ENCODE measurements around the gene DNMT3A.

DNMT3A gene

DNA sequence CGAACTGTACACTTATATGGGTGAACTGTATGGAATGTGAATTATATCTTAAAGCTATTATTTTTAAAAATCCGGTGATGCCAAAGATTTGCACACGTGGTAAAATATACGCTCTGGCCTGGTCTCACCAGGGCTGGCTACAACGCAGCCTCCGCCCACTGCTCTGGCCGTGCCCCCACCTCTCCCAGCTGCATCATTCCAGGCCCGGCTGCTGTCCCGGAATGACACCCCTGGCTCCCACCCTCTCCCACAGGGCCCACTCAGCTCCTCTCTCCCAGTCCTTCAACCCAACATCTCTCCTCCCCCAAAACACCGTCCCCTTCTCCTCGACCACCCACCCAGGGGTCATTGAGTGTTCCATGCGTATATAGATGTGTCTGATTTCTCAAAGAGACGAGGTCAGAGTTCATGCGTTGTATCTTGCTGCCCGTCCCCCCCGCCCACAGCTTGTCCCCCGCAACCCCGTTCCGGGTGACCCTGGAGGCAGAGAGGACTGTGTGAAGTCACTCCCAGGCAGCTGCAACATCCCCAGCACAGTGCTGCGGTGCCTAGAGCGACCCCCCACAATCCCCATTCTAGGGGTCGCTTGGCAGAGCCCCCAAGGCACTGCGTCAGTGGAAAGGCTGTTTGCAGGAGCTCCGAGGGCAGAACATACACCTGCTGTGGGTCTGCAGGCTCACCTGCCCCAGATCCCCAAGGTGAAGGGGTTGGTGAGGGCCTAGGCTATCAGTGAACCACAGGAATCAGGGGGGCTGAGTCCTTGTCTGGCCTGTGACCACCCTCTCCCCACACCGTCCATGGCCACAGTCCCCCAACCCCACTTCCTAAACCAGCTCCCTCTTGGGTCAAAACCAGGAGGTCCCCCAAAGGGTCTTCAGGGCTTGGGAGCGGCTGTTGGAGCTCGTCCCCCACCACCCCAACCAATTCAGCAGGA, 13.3 kb downstream of the DNMT3A start:
- H3K4me3 ChIP-seq (ENCODE audit: low read depth, low read length) = no peak overlapping the region

DNA sequence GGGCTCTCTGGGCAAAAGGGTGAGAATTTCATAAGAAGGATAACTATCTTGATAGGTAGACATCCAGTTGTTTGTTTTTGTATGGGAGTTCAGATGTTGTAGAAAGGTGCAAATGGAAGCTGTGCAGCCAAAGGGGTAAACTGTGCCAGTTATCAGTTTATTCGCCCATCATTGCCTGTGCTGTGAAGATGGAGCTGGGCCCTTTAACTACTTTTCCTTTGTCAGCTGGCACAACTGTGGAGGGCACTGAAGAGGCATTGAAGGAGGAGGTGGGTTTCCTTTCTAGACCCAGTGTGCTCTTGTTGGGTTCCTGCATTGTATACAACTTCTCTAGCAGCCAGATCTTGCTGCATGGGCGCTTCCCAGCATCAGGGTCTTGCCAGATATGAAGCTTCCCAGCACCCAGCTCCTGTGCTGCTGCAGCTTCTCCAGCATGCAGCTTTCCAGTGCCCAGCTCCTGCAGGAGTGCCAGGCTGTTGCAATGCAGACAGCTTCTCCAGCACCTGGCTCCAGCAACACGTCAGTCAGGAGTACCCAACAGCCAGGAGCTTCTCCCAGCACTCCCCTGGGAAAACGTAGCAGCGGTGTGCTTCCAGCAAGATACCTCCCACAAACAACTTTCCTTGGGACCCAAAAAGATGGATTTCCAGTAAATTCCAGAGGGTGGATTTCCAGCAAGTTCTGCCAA, 15.3 kb downstream of the DNMT3A start:
- H3K4me3 ChIP-seq (ENCODE audit: low read depth, low read length) = no peak overlapping the region

DNA sequence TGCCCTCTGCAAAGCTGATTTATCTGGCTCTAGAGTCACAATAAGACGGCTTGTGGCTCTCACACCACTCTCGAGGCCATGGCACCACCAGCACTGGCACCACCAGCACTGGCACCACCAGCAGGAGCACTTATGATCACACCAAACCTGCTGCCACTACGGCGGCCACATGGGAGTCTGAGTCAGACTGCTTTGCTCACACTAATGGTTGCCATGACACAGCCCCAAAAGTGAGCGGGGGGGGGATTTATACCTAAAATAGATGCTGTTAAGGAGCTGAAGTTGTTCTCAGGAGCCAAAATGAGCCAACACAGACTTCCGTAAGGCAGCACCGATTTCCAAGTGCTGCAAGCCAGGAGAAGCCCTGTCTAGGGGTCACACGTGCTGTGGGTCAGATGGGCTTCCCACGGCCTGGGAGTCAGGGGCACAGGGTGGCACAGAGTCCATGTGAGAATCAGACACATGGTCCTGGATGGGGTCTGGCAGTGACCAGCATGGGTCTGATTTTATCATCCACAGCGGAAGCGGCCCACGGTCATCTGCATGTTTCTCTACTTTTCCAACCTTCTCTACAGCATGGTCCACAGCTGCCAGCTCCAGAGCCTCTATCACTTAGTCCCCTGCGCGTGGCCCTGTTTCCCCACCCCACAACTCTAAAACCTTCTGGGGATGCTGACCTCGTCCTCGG, 16.7 kb downstream of the DNMT3A start:
- H3K4me3 ChIP-seq (ENCODE audit: low read depth, low read length) = no peak overlapping the region

DNA sequence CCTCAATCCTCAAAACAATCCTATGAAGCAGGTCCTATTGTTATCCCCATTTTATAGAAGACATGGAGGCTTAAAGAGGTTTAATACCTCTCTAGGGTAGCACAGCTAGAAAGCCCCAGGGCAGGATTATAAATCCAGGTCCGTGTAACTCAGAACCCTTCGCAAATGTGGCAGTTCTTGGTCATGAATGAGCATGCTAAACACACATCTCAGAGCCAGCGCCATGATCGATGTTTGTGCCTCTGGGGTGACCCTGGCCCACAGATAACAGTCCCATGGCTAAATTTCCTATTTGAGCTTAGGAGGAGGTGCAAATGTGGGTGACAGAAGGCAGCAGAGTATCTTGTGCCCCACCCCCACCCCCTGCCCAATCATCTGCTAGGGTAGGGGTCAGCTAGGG, 17.5 kb downstream of the DNMT3A start:
- no peak overlapping the region for H3K4me3 ChIP-seq (ENCODE audit: low read depth, low read length)

DNA sequence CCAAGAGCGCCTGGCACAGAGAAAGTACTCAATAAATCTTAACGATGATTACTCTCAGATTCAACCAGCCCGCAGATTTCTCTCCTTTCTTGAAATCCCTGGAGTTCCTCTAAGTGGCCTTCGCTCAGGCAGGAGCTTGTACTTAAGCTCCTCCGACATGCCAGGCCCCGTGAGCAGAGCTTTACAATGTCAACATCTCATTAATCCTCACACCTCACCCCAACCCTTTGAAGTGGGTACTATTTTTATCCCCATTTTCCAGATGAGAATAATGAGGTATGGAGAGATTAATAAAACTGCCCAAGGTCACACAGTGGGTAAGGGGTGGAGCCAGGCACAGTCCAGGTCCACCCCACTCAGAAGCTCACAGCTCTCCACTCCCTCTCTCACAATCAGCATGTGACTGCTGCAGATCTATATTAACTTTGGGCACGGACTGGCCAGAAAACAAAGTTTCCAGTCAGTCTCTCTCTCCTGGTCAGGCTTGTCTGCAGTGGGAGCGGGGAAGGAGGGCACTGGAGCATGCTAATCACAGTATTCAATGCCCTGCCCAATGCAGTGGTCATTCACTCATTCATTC, 18.0 kb downstream of the DNMT3A start:
- H3K4me3 ChIP-seq (ENCODE audit: low read depth, low read length) = no peak overlapping the region

DNA sequence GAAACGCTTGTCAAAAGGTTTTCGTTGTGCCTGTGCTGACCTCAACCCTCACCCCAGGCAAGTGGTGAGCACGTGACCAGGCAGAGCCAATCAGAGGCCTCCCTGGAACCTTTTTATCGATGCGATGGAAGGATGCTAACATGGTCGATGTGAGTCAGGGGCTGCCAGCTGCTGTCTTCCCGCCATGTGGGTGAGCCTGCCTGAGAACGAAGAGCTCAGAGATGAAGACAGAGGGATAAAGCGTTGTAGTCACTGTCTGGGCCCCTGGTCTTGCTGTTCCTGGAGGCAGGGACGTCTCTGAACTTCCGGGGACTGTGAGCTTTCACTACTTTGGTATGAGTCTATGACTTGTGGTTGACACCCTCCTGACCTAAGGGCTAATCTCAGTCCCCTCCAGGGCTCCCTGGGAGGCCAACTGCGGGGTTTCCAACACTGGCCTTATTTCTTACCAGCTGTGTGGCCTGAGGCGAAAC, 18.6 kb downstream of the DNMT3A start:
- no peak overlapping the region for H3K4me3 ChIP-seq (ENCODE audit: low read depth, low read length)

DNA sequence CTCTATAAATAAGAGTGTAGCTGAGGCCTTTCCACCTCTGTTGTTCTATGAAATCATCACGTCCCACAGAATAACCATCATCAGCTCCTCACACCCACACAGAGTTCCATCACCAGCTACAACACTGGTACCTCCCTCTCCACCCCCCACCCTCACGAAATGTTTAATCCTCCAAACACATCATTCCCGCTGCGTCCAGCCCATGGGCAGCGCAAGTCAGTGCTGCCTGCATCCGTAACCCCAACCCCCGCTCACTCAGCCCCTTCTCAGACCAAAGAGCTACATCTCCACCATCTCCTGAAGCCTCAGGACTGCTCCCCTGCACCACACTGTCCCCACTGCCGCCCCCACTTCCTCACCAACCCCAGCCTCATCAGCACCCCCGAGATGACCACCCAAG, 19.4 kb downstream of the DNMT3A start:
- H3K4me3 ChIP-seq (ENCODE audit: low read depth, low read length) = no peak overlapping the region

DNA sequence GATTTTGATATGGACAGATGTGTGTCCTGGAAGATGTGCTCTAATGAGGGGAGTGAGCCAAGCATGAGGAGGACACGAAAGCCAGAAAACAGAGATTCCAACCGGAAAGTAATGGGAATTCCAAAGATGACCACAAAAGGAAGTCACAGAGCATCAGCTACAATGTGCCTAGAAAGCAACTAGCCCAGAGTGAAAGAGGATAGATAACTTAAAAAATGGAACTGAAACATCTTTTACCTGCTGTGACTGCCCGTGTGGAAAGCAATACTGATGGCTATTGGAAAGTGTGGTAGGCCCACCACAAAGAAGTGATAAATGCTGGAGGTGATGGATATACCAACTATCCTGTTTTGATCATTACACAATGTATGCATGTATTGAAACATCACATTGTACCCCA, 21.6 kb downstream of the DNMT3A start:
- H3K4me3 ChIP-seq (ENCODE audit: low read depth, low read length) = no peak overlapping the region

DNA sequence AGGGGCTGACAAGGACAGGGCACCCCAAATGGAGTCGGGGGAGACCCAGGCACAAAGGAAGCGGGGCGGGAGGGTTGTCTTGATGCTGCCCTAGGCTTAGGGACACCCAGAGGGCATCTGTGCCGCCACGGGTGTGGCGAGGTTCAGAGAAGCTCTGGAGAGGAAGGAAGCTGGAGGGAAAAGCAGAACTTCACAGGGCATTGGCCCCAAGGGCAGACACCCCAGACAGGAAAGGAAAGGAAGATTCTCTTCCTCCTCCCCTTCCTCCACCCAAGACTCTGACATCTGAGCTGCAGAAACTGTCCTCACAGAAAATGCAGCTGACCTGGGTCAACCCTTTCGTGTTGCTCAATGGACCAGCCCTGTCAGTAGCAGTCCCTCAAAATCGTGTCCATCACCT, 25.6 kb downstream of the DNMT3A start:
- no peak overlapping the region for H3K4me3 ChIP-seq (ENCODE audit: low read depth, low read length)

DNA sequence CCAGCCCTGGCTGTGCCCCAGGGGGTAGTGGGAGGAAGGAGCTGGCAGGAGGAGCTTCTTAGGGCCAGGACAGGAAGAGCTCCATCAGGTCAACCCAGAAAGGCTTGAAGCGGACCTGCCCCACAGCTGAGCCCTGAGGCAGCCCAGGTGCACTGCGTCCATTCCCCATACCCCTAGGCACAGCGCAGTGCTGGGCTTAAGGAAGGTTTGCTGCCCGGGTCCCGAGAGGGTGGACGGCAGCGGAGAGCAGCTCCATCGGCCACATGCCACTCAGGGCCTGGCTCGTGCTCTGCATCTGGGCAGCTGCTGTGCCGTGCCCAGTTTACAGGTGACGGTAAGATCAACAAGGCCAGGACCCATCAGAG, 26.4 kb downstream of the DNMT3A start:
- no peak overlapping the region for H3K4me3 ChIP-seq (ENCODE audit: low read depth, low read length)

DNA sequence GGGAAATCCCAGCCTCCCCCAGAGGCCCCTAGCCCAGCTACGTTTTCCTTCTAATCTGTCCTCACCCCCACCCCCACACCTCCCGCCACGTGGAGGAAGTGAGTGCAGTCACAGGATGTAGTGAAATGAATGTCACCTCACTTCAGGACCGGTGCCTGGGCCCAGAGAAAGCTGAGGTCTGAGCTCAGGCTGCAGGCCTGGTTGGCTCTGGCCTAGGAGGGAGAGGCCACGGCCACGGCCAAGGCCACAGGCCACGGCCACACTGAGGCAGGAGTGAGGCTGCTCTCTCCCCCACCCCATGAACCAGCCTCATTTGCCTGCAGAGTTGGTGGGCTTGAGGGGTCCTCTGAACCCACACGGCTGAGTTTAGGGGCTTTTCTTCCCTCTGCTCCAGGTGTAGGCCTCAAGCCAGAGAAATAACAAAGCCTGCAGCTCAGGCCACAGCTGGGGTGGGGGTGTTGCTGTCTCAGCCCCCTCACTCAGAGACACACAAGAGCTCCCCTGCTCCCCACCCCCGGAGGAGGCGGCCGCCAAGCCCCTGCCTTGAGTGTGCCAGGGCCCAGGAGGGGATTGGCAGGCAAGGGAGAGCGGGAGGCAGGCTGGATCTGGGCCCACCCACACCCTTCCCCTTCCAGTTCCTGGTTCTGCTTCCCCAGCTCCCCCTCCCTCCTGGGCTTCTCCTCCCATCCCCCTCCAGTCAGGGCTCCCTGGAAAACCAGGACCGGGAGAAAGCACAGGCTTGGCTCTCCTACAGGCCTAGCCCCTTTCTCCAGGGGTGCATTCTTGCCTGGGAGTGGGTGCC, 27.0 kb downstream of the DNMT3A start:
- no peak overlapping the region for H3K4me3 ChIP-seq (ENCODE audit: low read depth, low read length)

DNA sequence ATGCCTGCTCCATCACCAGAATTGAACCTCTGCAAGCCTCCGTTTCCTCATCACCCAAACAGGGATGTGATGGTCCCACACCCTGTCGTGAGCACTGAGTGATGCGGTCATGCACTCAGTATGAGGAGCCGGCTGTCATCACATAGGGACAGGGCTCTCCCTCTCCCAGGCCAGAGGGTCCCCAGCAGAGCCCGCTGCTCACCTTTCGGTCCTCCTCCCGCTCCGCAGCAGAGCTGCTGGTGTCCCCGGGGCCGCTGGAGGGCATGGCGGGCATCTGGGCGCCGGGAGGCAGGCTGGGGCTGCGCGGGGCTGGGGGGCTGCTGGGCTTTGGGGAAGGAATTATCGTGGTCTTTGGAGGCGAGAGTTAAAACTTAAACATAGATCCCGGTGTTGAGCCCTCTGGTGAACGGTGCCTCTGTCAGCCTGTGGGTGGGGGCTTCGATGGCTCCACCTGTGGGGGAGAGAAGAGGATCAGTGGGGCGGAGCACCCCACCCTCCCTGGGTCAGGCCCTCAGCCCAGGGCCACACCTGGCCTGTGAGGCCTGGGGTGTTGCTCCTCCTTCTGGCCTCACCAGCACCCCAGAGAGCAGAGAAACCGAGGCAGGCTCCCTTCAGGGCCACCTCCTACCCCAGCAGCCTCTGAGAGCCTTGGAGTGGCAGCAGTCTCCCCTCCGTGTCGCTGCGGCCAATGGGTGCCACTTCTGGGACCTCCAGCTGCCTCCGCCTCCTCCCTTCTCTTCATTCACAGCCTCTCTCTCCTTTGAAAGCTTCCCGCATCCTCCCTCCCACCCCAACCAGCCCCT, 27.8 kb downstream of the DNMT3A start:
- H3K4me3 ChIP-seq (ENCODE audit: low read depth, low read length) = no peak overlapping the region

DNA sequence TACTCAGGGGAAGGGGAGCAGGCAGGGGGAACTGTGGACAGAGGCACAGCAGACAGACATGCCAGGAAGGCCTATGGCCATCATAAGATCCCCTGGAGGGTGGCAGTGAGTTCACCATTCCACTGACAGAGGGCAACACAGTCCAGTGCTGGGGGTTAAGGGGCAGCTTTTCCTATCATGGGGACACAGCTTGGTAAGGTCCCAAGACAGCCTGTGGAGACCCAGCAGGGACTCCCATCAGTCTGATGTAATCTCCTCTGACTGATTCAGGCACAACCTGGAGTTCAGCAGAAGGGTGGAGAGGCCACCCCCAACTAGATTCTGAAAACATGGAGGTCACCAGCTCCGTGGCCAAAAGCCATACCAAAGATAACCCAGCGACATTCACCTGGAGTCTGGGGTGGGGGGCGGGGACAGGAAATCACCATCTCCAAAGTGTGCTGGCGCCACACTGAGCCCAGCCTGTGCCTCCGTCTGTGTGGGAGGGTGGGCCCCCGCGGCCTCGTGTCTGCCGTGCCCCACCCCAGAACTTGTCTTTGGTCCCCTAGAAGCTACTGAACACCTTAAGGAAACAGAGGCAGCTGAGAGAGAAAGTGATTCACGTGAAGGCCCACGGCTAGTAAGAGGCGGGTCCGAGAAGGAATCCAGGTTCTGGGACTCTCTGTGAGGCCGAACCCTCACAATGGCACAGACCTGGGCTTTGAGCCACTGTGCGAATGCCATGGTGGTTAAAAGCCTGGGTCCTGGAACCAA, 28.6 kb downstream of the DNMT3A start:
- no peak overlapping the region for H3K4me3 ChIP-seq (ENCODE audit: low read depth, low read length)

DNA sequence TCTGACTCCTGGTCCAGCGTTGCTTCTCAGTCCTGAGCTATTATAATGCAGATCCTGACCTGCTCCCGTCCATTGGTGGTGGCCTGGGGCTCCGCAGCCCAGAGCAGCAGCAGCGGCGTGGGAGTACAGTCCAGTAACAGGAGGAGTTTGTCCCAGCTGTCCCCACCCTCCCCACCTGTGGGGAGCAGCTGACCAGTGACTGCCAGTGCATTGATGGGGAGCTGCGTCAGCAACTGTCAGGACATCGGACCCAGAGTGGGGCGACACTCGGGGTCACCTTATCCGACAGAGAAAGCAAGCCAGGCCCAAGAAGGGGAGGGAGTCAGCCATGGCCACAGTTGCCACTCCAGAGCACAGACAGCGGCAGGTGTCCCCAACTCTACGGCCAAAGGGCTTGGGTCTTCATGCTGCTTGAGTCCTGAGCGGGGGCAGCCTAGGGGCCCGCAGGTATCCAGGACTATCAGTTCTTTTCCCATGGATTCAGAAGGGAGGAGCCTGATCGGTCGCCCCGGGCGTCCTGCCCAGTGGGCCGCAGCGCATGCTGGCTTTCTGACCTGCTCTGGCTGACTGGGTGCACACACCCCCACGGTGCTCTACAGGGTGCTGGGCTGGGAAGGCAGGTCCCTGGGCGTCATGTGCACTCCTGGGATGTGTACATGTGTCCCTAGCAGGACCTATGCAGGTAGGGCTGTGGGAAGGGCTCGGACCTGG, 29.7 kb downstream of the DNMT3A start:
- H3K4me3 ChIP-seq (ENCODE audit: low read depth, low read length) = no peak overlapping the region

DNA sequence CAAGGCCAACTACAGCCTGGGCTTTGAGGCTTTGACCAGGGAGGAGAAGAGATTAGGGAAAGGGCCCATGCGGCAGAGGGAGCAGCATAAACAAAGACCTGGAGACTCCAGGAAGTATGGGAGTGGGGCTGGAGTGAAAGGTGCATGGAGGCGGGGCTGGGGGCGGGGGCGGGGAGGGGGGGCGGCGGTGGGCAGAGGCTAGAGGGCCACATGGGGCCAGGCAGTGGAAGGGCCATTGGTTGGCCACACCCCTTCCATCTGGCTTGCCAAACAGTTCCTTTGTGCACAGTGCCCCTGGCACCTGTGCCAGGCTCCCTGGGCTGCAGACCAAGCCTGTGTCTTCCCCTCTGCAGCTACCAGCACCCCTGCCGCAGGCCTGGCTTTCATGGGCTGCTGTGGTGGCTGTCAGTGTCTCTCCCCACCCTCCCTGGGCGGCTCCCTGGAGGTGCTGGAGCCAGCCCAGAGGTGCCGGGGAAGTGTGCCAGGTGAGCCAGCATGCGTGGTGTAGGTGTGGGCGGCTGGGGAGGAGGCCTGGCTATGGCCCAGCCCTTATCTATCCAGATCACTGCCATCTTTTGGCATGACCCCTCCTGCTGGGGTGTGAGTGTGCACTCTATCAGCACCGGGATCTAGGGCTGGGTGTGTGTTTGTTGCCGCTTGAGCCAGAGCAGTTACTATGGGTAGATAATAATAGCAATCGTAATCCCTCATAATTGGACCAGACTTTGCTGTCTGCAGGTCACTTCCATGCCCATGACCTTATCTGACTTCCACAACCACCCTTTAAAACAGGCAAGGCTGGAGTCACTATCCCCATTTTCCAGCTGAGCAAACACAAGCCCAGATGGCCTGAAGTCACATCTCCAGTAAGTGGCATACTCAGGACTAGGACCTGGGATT, 30.5 kb downstream of the DNMT3A start:
- H3K4me3 ChIP-seq (ENCODE audit: low read depth, low read length) = no peak overlapping the region

DNA sequence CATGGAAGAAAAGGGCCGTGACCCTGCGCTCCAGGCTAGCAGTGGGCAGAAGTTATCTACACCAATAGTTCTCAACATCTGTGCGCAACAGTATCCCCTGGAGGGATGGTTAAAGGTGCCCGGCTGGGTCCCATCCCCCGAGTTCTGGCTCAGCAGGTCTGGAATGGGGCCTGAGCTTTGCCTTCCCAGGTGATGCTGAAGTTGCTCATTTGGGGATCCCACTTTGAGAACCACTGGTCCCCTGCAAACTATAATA, 31.1 kb downstream of the DNMT3A start:
- no peak overlapping the region for H3K4me3 ChIP-seq (ENCODE audit: low read depth, low read length)

DNA sequence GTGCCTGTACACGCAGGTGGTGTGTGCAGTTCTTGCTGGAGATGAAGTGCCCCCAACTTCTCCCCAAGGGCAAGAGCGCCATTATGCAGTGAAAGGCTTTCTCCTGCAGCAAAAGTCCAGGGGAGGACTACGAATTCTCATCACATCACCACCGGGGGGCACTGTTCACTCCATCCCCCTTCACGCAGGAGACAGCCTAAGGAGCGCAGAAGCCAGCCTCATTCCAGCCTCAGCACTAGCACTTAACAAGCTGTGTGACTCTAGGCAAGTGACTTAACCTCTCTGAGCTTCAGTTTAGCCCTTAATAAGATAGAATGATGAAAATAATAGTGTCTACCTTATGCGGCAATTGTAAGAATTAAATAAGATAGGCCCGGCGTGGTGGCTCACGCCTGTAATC, 32.3 kb downstream of the DNMT3A start:
- no peak overlapping the region for H3K4me3 ChIP-seq (ENCODE audit: low read depth, low read length)

DNA sequence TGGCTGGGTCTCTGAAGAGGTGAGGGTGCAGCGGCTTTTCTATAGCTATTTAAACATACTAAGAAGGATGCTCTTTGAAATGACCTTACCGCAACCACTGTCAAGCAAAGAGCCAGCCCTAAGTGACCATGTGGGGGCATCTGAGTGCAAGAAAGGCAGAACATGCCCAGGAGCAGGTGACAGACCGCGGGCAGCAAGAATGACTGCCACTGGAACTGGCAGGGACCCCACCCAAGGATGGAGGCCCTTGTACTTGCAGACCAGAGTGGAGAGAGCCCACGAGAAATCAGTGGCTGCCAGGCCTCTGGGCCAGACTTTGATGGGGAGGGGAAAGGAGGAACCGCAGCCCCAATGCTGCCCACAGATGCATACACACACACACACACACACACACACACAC, 33.1 kb downstream of the DNMT3A start:
- H3K4me3 ChIP-seq (ENCODE audit: low read depth, low read length) = no peak overlapping the region

All from iPS-11a (cell line).